ENCODE results near the gene FETUB.
A peak's percentile ranks its signal among the peaks of the same experiment; 100 is the strongest.

Gene FETUB

DNA sequence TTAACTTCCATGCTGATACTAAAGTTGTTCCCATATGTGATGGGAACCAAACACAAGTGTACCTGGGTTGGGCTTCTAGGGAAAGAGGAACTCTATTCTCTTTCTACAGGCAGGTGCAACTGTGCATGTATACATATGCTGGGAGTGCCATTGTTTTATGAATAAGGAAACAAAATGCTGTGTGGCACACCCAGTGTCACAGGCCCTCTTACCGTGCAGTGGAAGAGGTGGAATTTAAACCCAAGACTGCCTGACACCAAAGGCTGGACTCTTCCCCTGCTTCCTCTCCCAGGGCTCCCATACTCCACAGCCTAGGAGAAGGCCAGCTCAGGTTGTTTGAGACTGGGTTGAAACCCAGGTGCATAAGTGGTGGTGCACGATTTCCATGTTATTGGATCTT, 1.9 kb upstream of the FETUB start:
- DNase-seq = no peak

DNA sequence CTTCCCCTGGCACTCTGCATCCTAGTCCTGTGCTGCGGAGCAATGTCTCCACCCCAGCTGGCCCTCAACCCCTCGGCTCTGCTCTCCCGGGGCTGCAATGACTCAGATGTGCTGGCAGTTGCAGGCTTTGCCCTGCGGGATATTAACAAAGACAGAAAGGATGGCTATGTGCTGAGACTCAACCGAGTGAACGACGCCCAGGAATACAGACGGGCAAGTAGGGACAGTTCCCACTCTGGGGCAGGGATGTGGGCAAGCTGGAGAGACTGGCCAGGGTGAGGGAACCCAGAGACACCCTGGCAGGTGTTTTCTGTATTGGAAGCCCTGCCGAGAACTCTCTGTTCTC, 247 bp downstream of the FETUB start:
- DNase-seq = peak; percentile 11

DNA sequence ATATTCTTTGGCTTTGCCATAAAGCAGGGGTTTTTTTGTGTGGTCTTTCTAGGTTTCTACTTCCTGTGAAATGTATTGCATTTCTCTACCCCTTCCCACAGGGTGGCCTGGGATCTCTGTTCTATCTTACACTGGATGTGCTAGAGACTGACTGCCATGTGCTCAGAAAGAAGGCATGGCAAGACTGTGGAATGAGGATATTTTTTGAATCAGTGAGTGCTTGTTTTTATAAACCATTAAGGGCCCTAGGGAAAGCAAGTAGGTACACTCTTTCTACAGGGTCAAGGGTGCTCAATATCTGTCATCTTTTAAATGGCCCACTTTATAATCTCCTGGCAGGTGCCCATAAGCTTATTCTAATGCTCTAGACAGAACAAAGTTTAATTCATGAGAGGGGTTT, 730 bp downstream of the FETUB start:
- DNase-seq = no peak

DNA sequence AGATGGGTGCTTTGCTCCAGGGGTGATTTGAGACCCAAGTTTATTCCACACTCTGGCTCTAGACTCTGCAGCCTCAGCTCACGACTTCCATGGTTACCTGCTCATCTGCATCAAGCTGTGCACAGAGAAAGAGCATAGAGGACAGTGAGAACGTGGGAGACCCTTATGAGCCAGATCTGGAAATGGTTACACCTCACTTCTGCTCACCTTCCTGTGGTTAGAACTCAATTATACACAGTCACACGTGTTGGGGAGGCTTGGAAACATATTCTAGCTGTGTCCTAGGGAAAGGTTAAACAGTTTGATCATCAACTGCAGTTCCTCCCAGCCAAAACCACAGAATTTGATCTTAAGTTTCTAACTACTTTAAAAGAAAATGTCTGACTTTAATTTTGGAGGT, 1.8 kb downstream of the FETUB start:
- DNase-seq = no peak

DNA sequence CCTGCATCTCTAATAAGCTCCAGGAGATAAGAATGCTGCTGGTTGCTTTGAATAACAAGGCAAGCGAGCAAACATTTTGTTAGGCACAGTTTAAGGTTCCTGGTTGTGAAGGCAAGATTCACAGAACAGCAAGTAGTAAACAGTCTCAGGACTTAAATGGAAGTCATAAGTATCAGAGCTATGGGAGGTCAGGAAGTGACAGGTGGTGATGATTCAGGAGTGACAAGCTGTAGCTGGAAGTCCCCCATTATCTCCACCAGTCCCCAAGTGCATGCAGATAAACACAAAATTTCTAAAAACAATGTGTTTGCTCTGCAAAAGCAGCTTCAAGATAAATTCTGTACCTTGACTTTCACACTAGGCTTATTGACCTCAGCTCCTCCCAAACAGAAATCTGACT, 3.3 kb downstream of the FETUB start:
- no peak for DNase-seq

DNA sequence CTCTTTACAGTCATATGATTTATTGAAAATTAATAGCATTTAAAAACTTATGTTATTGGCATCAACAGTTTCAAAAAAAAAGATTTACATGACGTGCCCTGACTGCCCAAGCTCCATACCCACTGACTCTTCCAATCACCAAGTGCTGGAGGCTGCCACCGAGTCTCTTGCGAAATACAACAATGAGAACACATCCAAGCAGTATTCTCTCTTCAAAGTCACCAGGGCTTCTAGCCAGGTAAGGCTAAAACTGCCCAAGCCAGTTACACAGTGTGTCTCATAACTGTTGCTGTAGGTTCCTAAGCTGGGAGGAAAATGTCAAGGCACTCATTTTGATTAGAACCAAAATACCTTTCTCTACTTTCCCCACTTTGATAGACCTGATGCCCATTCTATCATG, 4.5 kb downstream of the FETUB start:
- no peak for DNase-seq

DNA sequence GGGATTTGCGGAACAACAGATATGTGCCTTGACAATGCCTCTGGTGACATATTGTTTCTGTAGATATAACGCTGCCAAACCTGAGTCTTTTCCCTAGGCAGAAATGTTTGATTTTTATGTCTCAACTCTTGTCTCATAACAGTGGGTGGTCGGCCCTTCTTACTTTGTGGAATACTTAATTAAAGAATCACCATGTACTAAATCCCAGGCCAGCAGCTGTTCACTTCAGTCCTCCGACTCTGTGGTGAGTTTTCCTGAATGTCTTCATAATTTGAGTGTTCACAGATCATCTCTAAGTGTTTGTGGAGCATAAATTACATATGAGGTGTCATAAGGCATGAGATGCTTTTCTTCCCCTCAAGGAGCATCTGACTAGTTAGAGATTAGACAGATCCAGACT, 5.9 kb downstream of the FETUB start:
- no peak for DNase-seq

DNA sequence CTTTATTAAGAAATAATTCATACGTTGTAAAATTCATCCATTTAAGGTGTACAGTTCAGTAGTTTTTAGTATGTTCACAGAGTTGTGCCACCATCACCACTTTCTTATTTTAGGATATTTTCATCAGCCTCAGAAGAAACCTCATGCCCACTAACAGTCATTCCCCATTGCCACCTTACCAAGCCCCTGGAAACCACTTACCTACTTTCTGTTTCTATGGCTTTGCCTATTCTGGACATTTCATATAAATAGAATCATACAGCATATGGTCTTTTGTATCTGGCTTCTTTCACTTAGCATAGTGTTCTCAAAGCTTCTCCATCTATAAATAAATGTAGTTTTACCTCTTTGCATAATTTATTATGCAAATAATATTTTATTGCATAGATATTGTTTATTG, 6.6 kb downstream of the FETUB start:
- no peak for DNase-seq

DNA sequence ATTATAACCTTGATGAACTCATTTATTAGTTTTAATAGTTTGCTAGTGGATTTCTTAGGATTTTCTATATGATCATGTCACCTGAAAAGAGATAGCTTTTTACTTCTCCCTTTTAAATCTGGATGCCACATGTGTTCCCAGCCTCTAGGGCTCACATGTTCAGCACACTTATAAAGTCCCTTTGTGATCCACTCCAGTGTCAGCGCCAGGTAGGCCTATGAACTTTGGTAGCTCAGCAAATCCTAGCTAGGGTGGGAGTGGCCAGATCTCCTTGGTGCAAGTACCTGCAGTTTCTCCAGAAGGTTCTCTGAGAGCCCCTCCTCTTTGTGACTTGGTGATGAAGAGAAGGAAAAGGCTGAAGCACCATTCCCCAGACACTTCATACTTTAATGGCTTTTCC, 8.7 kb downstream of the FETUB start:
- no peak for DNase-seq

DNA sequence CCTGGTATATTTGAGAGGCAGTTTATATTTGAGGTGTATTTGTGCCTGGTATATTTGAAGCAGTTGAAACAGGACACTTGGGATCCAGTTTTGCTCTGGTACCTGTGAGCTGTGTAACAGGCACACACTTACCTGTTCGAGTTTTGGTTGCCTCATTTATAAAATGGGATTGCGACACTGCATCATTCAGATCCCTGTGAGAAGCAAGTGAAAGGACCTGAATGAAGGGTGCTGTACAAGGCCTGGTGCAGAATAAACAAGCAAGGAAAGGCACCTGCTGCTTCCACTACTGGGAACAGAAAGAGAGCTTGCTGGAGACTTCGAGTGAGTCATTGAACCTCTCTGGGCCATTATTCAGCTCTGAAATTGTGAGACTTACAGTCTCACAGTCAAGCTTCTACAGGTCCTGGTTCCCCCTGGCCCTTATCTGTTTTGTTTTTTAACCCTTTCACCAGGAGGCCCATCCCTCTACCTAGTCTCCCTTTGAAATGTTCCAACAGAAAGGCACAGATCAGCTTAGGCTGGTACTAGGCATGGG, 11.5 kb downstream of the FETUB start:
- no peak for DNase-seq

DNA sequence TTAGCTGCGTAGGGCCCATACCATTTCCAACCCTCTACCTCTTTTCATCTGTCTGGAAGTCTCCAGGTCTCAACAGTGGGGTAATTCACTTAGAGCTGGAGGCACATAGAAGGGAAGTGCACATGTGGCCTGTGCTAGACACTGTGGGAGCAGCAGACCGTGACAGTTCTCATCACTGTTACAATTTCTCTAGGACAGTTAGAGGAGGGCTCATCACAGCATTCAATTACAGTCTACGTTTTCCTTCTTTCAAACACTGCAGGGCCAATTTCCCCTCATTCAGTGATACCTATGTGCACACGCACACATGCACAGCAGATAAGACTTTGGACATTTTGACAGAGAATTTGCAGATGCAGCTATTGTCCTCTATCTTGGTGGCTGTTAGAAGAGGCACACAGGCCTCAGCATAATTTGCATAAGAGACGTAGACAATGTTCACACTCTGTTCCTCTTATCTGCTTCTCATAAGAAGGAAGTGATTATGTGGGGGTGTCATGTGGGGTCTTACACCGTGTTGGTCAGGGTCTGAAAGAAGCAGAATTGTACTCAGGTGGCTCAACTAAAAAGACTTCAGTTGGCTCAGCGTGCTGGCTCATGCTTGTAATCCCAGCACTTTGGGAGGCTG, 13.0 kb downstream of the FETUB start:
- no peak for DNase-seq

DNA sequence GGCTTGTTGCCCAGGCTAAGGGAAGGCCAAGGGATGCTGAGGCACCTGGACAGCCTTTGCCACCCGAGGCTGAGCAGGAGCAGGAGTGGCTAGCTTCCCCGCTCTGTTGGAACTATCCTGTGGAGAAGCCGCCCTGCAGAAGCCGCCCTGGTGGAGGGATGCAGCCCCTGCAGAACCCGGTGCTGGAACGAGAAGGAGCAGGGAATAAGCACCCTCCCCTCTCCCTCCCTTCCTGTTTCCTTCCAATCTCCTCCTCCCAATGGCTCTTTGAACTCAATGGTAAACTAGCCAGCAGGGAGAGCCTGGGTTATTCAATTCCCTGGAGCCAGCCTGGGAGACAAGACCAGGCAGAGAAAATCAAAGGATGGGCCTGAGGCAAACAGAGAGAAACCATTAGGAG, 13.8 kb downstream of the FETUB start:
- no peak for DNase-seq

DNA sequence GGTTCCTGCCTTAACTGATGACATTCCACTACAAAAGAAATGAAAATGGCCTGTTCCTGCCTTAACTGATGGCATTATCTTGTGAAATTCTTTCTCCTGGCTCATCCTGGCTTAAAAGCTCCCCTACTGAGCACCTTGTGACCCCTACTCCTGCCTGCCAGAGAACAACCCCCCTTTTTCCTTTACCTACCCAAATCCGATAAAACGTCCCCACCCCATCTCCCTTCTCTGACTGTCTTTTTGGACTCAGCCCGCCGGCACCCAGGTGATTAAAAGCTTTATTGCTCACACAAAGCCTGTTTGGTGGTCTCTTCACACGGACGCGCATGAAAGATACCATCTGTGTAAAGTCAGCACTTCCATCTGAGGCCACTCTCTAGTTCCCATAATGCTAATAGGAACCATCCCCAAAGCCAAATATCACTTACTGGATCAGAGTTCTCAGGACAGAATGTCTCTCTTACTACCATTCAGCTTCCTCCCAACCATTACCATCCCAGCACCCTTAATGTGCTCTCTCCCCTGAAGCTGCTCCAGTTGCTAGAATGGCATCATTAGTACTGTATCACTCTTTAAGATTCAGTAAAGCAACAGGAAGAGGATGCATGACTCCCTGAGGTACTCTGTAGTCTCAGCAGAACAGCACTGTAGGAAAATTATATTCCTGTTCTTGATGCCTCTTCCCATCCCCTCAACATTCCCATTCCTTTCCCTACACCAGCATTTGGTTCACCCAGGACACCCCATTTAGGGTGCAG, 23.3 kb downstream of the FETUB start:
- no peak for DNase-seq

DNA sequence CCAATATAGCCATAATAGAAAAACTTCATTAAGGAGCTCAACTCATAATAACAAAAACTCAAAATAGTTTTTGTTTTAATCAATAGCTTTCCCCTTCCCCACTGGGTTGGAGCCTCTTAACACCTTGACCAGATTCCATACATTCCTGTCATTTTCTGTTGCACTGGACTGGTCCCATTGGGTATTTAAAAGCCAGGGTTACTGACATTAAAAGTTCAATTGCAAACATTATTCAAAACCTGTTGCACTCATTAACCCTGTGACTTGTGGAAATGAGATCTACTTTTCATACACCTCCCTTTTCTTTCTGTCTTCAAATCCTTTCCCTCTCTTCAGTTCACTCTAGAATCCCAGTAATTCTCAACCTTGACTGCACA, 23.9 kb downstream of the FETUB start:
- DNase-seq = no peak

DNA sequence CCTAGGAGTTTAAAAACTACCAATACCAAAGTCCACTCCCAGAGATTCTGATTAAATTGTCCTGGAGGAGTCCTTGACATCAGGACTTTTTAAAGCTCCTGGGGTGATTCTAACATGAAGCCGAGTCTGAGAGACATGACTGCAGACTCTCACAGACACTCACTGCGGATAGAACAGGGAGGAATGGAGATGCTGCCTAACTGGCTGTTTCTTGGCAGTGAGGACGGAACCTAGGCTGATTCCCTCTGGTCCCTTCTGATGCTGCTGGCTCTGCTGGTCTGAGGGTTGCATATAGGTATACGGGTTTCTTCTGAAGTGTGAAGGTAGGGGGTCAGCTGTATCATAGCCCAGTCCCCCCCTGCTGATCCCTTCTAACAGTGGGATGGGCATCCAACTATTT, 24.3 kb downstream of the FETUB start:
- no peak for DNase-seq

DNA sequence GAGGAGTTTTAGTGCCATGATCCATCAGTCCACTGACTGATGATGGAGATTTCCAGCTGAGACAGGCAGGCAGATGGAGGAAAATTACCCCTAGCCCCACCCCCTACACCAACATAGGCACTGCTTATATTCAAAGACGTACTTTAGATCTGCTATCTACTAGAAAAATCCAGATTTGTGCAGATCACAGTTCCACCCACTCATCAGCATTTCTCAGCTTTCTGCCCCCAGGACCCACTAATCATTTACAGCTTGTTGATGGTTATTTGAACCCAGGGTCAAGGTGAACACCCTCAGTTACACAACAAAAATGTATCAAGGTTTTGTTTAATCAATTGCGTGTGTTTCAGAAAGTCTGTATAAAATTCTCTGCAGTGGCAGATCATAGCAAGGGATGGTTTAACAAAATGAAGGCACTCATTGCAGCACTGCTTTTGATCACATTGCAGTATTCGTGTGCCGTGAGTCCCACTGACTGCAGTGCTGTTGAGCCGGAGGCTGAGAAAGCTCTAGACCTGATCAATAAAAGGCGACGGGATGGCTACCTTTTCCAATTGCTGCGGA, 25.5 kb downstream of the FETUB start, which contains the start of gene HRG:
Gene HRG (plus strand): TSS at position 390 of the 564 bp plus-strand sequence. CDS start 18 bp downstream, at position 408.
- no peak for DNase-seq

DNA sequence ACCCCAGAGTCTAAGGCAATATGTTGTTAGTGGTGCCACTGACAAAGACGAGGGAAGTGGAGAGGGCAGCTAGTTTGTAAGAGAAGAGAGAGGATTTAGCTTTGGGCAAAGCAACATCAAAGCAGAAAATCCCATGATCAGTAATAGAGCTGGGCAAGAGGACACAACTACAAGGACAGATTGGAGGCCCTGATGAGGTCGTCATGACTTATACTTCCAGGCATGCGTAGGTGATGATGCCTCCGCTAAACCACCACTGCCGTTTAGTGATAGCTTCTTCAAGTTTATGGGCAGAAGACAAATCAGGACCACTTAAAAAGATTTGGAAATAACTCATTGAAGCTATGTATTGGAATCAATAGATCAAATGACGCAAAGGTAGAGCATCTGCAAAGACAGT, 28.2 kb downstream of the FETUB start:
- DNase-seq = no peak

DNA sequence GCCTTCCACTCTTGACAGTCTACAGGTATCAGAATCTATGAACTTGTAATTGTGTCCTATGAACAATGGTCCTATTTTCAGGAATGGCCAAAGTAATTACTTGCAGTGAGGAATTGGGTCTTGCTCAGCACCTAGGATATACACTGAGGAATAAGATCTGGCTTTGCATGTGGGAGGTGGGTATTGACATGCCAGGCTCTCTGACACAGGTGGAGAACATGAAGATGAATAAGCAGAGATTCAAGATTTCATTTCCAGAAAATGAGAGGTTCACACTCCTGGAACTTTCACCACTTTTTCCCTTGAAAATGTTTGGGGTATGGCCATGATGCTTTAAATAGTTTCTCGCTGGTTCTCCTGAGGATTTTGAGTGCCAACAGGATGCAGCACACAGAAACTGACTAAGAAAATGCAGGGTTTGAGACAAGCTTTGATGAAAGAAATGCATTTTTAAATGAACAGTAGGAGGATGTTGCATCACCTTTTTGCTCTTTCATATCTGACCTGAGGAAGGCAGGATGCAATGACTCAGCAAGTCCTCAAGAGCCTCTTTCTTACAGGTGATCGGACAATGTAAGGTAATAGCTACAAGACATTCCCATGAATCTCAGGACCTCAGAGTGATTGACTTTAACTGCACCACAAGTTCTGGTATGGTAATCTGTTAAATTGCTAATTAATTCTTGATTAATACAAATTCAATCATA, 29.3 kb downstream of the FETUB start:
- no peak for DNase-seq

DNA sequence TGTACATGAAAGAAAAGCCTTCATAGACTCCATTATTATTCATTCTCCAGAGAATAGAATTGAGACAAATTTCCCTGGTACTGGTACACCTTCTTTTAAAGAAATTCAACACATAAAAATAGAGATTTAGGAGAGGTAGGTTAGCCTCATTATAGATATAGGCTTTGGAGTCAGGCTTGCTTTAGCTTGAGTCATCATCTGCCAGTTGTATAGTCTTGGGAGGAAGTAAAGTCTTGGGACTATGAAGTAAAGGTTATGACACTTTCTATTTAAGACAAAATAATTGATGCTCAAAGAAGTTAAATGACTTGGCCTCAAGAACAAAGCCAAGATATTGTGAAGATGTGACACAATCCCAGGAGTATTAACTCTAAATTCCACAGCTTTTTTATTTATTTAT, 30.0 kb downstream of the FETUB start:
- DNase-seq = no peak

DNA sequence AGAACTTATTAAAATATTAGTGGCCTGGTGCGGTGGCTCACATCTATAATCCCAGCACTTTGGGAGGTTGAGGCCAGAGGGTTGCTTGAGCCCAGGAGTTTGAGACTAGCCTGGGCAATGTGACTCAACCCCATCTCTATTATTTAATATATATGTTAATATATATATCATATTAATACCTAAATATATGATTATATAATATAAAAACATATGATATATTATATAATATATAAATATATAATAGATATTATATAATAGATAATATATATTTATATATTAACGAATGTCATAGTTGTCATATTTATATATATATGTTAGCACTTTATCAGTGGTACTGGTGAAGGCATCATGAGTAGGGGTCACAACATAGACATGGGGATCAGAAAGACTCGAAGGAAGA, 30.9 kb downstream of the FETUB start:
- DNase-seq = no peak

DNA sequence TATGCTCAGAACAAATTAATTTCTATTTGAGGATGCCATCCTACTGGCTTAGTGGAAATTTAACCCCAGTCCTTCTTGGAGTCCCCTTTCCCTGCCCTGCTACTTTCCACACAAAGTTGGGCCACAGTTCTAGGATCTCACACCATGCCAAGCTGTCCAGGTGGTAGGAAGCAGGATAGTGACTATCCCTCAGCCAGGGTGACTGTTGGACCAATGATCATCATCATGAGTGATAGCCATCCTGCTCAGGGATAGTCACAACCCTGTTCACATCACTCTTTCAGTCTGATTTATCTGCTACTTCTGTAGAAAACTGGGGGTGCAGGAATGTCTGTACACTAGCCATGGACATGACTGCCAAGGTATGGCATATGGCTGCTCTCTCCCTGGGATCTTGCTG, 38.4 kb downstream of the FETUB start:
- no peak for DNase-seq

DNA sequence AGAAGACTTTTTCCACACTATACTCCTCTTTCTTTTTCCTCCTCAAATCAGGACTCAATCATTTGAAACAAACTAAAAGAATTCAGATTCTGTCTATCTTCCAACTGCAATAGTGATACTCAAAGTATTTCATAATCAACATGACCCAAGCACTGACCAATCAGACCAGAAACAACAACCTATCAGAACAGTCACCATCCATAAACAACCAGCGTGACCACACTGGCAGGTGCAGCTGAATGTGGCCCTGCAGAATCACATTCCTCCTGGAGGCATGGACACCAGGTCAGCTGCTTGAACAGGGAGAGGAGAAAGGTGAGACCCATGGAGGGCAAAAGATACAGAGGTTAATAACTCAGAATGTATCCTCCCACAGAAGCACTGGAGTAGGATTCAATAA, 39.0 kb downstream of the FETUB start:
- DNase-seq = no peak

DNA sequence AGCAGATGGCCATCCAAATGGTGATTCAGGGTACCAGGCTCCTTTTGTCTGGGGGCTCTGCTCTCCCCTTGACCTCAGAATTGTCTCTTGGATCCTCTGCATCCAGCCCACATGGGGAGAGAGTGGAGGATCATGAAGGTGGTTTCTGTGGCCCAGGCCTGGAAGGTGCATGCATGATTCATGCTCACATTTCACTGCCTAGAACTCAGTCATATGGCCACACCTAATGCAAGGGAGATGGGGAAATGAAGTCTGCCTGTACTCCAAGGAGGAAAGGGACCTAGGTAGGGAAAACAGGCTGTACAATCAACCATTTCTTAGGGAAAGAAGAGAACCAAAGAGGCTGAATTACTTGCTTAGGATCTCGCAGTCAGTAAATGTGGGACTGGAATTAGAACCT, 40.7 kb downstream of the FETUB start:
- DNase-seq = no peak

DNA sequence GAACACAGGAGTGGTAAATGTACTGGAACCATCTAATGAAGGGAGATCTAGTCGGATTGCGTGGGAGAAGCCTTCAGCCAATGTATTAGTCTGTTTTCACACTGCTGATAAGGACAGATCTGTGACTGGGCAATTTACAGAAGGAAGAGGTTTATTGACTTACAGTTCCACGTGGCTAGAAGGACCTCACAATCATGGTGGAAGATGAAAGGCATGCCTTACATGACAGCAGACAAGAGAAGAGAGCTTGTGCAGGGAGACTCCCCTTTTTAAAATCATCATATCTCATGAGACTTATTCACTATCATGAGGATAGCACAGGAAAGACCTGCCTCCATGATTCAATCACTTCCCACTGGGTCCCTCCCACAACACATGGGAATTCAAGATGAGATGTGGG, 42.6 kb downstream of the FETUB start:
- DNase-seq = no peak
